Activated effector memory CD4-positive, alpha-beta T cell treated with Interleukin-2 at 50 U/mL for 16 hours (primary cell): ENCODE data around the gene NR1D1.

Experiments
- DNase-seq: peaks from one replicate; pipeline ENCODE4 v3.0.0-alpha.2; 2020

Gene NR1D1

DNA sequence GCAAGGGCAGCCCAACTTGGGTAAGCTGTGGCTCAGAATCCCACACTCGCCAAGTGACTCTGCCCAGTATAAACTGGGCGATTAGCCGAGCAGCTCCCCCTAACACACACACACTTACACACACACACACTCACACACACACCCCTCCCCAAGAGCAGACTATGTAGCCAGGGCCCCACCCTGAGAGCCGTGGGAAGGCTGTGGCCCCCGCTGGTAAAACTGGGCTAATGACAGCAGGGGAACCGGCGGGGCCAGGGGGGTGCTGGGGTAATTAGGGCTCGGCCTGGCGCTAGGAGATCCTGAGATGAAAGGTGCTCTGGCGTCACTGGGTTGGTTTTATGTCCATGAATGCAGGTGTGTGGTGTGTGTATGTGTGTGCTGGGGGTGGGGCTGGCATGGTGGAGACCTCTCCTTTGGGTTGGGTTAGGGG, 38.8 kb downstream of the NR1D1 start:
- no peak for DNase-seq

DNA sequence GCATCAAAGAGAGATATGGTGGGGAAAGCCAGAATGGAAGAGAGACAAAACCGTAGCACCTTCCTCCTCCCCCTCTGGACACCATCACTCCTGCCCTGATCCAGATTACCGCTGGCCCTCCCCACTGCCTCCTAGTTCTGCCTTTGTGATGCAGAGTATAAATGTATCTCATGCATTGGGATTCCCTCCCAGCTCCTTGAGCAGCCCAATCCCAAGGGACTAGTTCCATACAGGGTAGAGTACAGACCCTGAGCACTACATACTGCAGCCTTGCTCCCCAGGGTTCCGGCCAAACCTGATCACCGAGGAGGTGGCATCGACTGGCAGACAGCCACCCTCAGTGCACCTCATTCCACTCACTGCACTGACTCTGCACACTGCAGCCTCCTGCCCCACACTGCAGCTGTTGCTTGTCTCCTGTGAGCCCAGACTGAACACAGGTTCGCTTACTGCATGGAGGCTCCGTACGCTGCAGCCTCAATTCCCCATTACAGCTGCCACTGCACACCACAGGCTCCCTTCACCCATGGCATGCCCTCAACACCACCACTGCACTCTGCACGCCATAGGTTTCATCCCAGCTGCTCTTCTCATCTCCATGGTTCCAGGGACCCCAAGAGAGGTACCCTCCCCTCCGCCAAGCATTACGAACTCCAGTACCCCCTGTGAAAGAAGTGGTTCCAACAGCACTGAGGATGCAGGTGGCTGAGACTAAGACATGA, 39.3 kb downstream of the NR1D1 start:
- DNase-seq: no peak

DNA sequence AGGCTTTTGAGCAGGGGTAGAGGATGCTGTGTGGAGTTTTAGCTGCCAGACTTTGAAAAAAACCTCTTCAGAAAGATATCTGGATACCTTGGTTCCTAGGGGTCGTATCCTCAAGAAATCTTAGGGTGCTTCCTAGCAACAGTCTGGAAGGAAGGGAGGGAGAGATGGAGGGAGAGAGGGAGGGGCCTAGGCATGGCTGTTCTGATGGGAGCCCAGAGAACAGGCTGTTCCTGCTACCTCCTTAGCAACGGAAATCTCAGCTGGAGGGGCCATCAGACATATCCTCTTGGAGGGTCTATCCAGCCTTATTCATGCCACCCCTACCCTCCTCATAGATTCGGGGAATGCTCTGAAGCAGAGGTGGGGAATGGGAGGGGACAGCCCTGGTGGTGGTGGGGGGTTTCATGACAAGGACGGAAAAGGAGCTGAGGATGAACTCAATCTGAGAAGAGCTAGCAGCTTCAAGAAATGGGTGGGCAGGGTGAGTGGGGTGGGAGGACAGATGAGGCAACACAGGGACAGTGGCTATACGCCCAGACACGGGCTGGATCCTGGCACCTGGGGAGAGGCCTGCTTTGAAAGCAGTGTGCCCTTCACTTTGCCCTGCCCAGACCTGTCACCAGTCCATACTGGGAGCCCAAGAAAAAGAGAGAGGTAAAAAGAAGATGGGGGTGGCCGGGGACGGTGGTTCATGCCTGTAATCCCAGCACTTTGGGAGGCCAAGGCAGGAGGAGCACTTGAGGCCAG, 40.5 kb downstream of the NR1D1 start:
- no peak for DNase-seq

DNA sequence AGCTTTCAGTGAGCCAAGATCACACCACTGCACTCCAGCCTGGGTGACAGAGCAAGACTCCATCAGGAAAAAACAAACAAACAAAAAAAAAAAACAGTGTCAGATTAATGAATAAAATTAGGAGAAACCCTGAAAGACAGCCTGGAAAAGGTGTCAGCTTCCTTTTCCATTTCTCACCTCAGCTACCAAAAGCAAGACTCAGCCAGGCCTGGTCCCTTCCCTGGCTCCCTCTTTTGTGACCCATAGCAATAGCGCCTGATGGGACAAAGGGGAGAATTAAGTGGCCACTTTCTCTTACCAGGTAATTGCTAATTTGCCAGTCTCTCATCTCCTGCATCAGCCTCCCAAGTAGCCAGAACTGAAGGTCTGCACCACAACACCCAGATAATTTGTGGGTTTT, 41.5 kb downstream of the NR1D1 start:
- no peak for DNase-seq

DNA sequence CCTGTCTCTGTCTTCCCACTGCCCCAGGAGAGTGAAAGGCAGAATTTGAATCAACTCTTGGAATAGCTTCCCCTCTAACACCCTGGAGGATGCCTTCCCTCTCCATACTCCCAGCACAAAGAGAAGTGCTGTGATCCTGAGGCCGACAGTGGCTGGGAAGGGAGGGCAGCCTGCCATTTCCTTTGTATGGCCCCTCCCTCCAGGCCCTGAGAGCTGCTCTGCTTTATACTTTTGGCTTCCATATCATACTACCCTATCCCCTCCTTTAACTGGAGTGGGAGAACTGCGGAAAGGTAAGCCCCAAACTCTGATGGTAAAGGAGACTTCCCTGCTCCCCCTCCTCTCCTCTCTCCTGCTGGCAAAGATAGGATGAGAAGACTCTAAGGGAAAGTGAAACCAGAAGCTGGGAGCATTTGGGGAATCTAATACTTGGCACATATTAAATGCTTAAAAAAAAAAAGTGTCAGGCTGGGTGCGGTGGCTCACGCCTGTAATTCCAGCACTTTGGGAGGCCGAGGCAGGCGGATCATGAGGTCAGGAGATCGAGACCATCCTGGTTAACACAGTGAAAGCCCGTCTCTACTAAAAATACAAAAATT, 42.1 kb downstream of the NR1D1 start:
- DNase-seq: no peak

DNA sequence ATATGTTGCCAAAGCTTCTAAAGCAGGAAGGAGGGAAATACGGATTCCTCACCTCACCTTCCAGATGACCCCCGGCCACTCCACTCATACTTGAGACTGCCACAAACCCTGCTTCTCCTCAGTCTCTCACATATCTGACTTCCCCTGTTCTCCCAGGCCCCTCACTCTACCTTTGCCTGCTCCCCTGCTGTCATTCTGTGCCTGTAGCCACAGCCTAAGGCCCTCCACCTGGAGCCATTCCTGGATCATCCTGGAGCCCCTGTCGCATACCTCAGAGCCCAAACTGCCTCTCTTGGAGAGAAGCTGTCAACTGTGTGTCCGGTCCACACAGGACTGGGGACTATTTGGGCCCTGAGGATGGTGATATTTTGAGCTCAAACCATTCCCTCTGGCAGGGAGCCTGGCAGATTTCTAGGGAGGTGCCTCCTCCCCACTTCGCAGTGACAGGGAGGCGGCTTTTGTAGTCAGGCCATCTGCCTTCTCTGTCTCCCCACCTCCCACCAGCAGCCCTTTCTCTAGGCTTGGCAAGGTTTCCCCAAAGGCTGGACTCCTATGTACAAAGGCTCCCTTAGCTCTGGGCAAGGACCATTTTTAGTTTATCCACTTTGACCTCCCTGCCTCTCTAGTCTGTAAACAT, 43.9 kb downstream of the NR1D1 start:
- no peak for DNase-seq
